ENCODE results near the gene PIEZO2.
"Not testable (repeated sequence)": the region's sequence is repeated elsewhere in the genome, so short reads cannot be mapped to it uniquely, and the experiment has no call there.

The PIEZO2 gene

GRCh38 chr18:11149441-11150270 is at the start of gene PIEZO2:
PIEZO2 (minus strand) TSS chr18:11149569; CDS start chr18:11148588, 981 bp downstream.
- DNase-seq (ENCODE audit: low spot score): no peak

DNA sequence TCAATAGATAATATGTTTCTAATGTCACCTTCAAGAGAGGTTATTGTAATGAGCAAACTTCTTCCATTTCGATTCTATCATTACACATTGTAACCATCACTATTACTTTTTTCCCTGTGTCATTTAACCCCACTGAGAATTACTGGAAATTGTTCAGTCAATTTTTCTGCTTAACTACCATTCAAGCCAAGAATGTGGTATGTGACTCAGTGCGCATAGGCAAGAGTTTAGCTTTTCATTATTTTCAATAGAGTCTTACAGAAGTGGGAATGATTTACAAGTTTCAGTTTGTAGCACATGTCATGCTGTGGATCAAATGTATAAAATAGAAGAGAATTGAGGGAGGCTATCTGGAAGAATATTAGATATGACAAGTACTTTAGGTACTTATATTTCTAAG is 34.3 kb upstream of the PIEZO2 start:
- DNase-seq (ENCODE audit: low spot score): no peak

GRCh38 chr18:11181629-11182028 is 32.3 kb upstream of the PIEZO2 start:
- not testable (repeated sequence) for DNase-seq (ENCODE audit: low spot score)

DNA sequence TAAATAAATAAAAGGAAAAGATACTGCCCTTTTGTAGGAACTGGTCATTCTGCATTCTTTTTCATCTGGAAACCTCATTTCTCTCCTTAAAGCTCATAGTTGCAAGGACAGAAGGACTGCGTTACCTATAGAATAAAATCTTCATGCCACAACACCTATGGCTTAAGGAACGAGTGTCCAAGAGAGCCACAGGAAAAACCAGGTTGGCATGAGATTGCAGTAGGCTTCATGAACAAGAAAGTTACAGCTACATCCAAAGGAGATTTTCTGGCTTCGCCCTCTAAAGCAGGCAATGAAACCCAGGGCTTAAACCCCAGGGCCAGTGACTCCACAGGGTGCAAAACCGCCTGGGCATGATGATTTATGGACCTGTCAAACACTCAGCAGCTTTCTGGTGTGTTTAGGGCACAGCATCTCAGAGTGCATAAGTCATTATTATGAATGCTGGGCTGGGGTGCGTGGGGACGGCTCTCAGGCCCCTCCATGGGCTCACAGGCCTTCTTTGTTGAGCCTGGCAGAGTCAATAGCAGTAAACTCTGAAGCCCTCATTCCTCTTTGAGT is 30.7 kb upstream of the PIEZO2 start:
- DNase-seq (ENCODE audit: low spot score): no peak

DNA sequence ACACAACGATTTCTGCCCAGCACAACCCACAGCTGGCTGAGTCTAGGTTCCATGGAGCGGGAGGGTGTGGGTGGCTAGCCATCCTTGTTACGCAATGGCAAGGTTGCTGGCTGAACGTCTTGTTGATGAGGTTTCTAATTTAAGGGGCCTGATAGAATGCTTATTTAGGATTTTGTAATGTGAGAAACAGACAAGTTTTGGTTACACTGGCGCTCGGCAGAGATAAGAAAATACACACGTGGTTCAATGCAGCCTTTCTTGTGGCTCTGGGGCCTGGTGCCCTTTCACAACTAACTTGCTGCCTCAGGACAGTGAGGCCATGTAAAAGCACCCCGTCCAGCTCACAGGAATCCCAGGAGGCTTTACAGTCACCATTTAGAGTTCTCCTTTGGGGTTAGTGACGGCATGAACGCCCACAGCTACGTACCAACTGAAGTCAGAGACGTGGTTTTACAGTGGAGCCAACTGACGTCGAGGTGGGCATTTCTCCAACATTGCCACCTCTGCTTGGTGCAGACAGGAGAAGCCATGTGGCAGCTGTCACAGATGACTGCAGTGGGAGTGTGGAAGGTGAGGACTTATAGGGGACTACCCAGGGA is 29.7 kb upstream of the PIEZO2 start:
- no peak for DNase-seq (ENCODE audit: low spot score)

GRCh38 chr18:11177382-11177781 is 28.0 kb upstream of the PIEZO2 start:
- no peak for DNase-seq (ENCODE audit: low spot score)

- no peak for DNase-seq (ENCODE audit: low spot score)
Observed at GRCh38 chr18:11176481-11176881, 27.1 kb upstream of the PIEZO2 start.

DNA sequence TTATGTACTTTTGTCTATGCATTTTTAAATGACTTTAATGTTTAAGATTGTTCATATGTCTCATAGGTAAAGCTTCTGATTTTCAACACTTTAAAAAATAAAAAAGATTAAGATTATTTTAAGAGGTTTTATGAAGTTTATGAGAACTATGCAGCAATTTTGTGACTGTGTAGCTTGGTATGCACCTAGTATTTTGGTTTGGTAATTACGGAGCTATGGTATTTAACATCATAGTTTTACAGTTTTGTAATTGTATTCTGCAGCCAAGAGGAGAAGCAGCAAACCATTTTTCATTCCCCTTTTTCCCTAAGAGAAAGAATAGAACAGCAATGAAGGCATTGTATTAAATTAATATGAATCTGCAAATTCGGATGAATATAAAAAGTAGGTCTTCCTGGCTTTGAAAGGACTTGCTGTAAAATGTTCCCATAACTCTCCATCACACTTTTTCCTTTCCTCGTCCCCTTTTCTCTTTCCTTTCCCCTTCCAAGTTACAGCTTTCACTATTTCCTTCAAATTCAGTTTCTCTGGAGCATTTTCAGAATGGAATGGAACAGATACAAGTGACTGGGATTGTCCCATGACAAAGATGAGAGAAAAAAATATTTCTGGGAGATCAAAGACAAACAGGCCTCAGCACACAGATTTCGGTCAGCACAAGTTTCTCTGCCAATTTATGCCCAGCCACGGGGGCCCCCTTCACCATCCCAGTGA is 26.1 kb upstream of the PIEZO2 start:
- no peak for DNase-seq (ENCODE audit: low spot score)

DNA sequence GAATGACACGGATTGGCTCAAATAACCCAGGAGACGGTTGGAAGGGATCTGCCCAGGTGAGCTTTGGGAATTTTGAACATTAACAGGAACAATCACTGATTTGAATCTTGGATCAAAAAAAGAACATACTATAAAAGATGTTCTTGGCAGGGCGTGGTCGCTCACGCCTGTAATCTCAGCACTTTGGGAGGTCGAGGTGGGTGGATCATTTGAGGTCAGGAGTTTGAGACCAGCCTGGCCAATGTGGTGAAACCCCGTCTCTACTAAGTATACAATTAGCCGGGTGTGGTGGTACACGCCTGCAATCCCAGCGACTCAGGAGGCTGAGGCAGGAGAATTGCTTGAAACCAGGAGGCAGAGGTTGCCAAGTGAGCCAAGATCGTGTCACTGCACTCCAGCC is 24.8 kb upstream of the PIEZO2 start:
- not testable (repeated sequence) for DNase-seq (ENCODE audit: low spot score)

GRCh38 chr18:11167778-11168177 is 18.4 kb upstream of the PIEZO2 start:
- DNase-seq (ENCODE audit: low spot score): no peak

- DNase-seq (ENCODE audit: low spot score): no peak
Observed at GRCh38 chr18:11165952-11166351, 16.6 kb upstream of the PIEZO2 start.

DNA sequence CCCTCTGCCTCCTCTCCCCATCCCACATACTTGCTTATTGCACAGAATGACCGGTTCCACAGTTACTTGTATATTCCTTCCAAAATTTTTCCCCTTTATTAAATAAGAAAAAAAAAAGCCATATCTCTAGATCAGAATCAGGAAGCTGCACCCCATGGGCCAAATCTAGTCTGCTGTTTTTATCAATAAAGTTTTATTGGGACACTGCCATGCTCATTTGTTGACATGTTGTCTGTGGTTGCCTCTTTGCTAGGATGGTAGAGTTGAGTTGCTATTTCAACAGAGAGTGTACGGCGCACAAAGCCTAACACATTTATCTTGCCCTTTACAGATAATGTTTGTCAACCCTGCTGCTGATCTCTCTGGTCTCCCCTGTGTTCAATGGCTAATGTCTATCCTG is 15.8 kb upstream of the PIEZO2 start:
- DNase-seq (ENCODE audit: low spot score): no peak

GRCh38 chr18:11163665-11164064 is 14.3 kb upstream of the PIEZO2 start:
- no peak for DNase-seq (ENCODE audit: low spot score)

GRCh38 chr18:11162889-11163288 is 13.5 kb upstream of the PIEZO2 start:
- DNase-seq (ENCODE audit: low spot score): no peak

DNA sequence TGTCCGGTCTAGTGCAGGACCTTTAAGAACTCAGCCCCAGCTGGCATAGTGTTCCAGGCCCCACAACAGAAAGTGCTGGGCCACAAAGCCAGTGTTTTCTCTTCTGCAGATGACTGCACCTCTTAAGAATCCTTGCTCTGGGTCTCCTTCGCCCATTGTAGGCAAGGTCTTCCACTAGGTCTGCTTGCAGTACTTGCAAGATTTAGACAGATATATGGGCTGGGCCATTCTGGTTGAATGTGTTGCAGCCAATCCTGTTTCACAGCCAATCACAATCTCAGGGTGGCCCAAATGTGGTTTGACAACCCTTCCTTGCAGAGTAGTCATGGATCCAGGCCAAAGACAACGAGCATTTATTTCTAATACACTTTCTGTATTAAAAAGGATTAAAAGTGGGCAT is 13.1 kb upstream of the PIEZO2 start:
- DNase-seq (ENCODE audit: low spot score): no peak

- DNase-seq (ENCODE audit: low spot score): no peak
Observed at GRCh38 chr18:11160313-11160712, 10.9 kb upstream of the PIEZO2 start.

- no peak for DNase-seq (ENCODE audit: low spot score)
Observed at GRCh38 chr18:11159844-11160243, 10.5 kb upstream of the PIEZO2 start.

DNA sequence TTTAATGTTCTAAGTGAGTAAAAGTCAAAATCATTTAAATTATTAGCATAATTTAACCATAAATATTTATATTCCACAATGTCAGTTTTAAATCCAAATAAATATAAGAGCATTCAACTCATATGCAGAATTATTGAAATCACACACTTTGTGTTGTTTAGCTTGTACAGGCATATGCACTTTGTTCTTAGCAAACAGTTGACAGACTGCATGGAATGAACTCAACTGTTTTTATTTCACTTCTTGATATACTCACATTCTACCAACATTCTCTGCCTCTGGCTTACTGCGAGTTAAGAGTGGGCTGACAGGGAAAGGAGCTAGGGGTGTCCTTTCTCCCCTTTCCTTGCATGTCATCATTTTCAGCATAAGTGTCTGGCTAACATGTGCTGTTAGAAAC is 7.6 kb upstream of the PIEZO2 start:
- DNase-seq (ENCODE audit: low spot score): no peak

DNA sequence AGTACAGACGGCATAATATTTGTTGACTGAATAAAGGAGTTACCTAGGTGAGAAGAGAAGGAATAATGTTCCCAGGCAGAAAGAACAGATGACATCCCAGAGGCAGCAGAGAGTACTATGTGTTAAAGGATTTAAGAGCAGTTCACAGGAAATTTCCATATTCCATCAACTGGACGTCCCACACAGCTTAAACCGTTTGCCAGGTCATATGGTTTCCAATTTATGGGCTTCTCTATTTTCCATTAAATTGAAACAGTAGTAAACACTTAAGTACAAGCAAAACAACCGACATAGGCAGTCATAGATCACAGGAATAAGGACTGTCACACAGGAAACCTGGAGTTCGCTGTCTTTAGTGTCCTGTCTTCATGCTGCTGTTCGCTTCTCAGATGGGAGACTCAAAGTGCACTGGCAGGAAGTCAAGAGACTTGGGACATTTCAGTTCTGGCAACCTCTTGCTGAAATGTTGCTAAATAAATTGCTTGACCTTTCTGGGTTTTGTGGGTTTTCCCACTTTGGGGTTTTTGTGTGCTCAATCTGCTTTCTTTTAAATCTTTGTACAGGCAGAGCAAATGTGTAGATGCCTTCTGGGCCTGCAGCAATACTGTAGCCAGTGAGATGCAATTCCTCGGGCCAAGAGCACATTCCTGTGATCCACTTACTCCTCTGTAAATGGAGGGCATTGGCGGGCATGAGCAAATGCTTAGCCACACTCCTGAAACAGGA is 5.8 kb upstream of the PIEZO2 start:
- no peak for DNase-seq (ENCODE audit: low spot score)

GRCh38 chr18:11154368-11154989 is 5.1 kb upstream of the PIEZO2 start:
- DNase-seq (ENCODE audit: low spot score): peak; percentile 77

GRCh38 chr18:11153097-11153496 is 3.7 kb upstream of the PIEZO2 start:
- DNase-seq (ENCODE audit: low spot score): no peak

DNA sequence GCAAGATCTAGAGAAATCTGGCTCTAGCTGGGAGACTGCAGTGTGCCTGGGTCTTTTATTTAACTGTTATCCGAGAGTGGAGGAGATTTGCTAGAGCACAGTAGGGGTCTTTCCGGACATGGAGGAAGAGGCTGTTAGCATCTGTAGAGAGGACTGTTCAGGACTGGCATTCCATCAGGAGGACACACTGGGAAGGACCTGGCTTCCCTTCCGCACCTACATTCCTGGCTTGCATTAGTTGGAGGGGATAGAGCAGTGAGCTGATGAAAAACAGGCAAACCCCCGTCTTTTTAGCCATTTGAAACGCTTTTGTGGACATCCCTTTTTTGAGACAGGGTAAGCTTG is 874 bp upstream of the PIEZO2 start:
- DNase-seq (ENCODE audit: low spot score): no peak
